ENCODE measurements around the gene NQO2.

The NQO2 gene

GRCh38 chr6:3026791-3027626 is 27.3 kb downstream of the NQO2 start:
- no peak for TF ChIP-seq CEBPB (IDR thresholded peaks at IDR 0.05)
- no peak for TF ChIP-seq EGR1 (IDR thresholded peaks at IDR 0.05)
- no peak for TF ChIP-seq TEAD4 (IDR thresholded peaks at IDR 0.05)
- no peak for TF ChIP-seq CREB1 (IDR thresholded peaks at IDR 0.05; ENCODE audit: low read depth)
- TF ChIP-seq MAX (IDR thresholded peaks at IDR 0.05): no peak
- no peak for TF ChIP-seq TAF1 (IDR thresholded peaks at IDR 0.05; ENCODE audit: low read depth)
- TF ChIP-seq TCF12 (IDR thresholded peaks at IDR 0.05; ENCODE audit: low read depth): no peak

GRCh38 chr6:3031857-3032640 is 32.4 kb downstream of the NQO2 start:
- TF ChIP-seq FOXM1 (IDR thresholded peaks at IDR 0.05; ENCODE audit: borderline replicate concordance, low read depth): no peak
- TF ChIP-seq USF1 (IDR thresholded peaks at IDR 0.05): no peak
- TF ChIP-seq YY1 (IDR thresholded peaks at IDR 0.05; ENCODE audit: low read depth): no peak
- no peak for TF ChIP-seq CEBPB (IDR thresholded peaks at IDR 0.05)
- no peak for TF ChIP-seq RAD21 (IDR thresholded peaks at IDR 0.05; ENCODE audit: low read depth)
- no peak for TF ChIP-seq REST (IDR thresholded peaks at IDR 0.05; ENCODE audit: low read depth)
- TF ChIP-seq MAX (IDR thresholded peaks at IDR 0.05): no peak
- no peak for TF ChIP-seq ZBTB7A (IDR thresholded peaks at IDR 0.05; ENCODE audit: low read depth)
- TF ChIP-seq TCF12 (IDR thresholded peaks at IDR 0.05; ENCODE audit: low read depth): no peak

GRCh38 chr6:3032986-3033385 is 33.3 kb downstream of the NQO2 start:
- TF ChIP-seq MAX (IDR thresholded peaks at IDR 0.05) (no peak), TAF1 (IDR thresholded peaks at IDR 0.05; ENCODE audit: low read depth) (no peak), NFIC (IDR thresholded peaks at IDR 0.05) (no peak), USF1 (IDR thresholded peaks at IDR 0.05) (no peak), FOXM1 (IDR thresholded peaks at IDR 0.05; ENCODE audit: borderline replicate concordance, low read depth) (no peak), REST (IDR thresholded peaks at IDR 0.05; ENCODE audit: low read depth) (no peak), TEAD4 (IDR thresholded peaks at IDR 0.05) (no peak), YY1 (IDR thresholded peaks at IDR 0.05; ENCODE audit: low read depth) (no peak), RAD21 (IDR thresholded peaks at IDR 0.05; ENCODE audit: low read depth) (no peak), CEBPB (IDR thresholded peaks at IDR 0.05) (no peak), CREB1 (IDR thresholded peaks at IDR 0.05; ENCODE audit: low read depth) (no peak), ZBTB7A (IDR thresholded peaks at IDR 0.05; ENCODE audit: low read depth) (no peak), EGR1 (IDR thresholded peaks at IDR 0.05) (no peak), EP300 (IDR thresholded peaks at IDR 0.05; ENCODE audit: borderline replicate concordance) (no peak), TCF12 (IDR thresholded peaks at IDR 0.05; ENCODE audit: low read depth) (no peak)

GRCh38 chr6:3033652-3034051 is 34.0 kb downstream of the NQO2 start:
- TF ChIP-seq EP300 (IDR thresholded peaks at IDR 0.05; ENCODE audit: borderline replicate concordance): no peak
- TF ChIP-seq MAX (IDR thresholded peaks at IDR 0.05): no peak
- no peak for TF ChIP-seq NFIC (IDR thresholded peaks at IDR 0.05)
- no peak for TF ChIP-seq TEAD4 (IDR thresholded peaks at IDR 0.05)
- TF ChIP-seq CREB1 (IDR thresholded peaks at IDR 0.05; ENCODE audit: low read depth): no peak

- TF ChIP-seq EP300 (IDR thresholded peaks at IDR 0.05; ENCODE audit: borderline replicate concordance): no peak
- TF ChIP-seq CEBPB (IDR thresholded peaks at IDR 0.05): no peak
- TF ChIP-seq CREB1 (IDR thresholded peaks at IDR 0.05; ENCODE audit: low read depth): no peak
- TF ChIP-seq USF1 (IDR thresholded peaks at IDR 0.05): no peak
- no peak for TF ChIP-seq RAD21 (IDR thresholded peaks at IDR 0.05; ENCODE audit: low read depth)
- TF ChIP-seq YY1 (IDR thresholded peaks at IDR 0.05; ENCODE audit: low read depth): no peak
- no peak for TF ChIP-seq EGR1 (IDR thresholded peaks at IDR 0.05)
- TF ChIP-seq REST (IDR thresholded peaks at IDR 0.05; ENCODE audit: low read depth): no peak
- TF ChIP-seq TCF12 (IDR thresholded peaks at IDR 0.05; ENCODE audit: low read depth): no peak
- no peak for TF ChIP-seq TAF1 (IDR thresholded peaks at IDR 0.05; ENCODE audit: low read depth)
- TF ChIP-seq NFIC (IDR thresholded peaks at IDR 0.05): no peak
- no peak for TF ChIP-seq TEAD4 (IDR thresholded peaks at IDR 0.05)
- no peak for TF ChIP-seq MAX (IDR thresholded peaks at IDR 0.05)
Observed at GRCh38 chr6:3035397-3035796, 35.7 kb downstream of the NQO2 start.
